Stimulated activated naive B cell treated with anti-CD40 and anti-IgM and Interleukin-4, amounts not matched to agents 10 μg/mL and 1 μg/mL and 100 μg/mL, for 72 hours (primary cell): ENCODE data around the gene CLBA1.

ENCODE experiments used
- ATAC-seq, 2 donors: fragments of 150-1000 bp; cut with Tn5 transposase; replicated peaks; 2 replicates each; pipeline ENCODE4 v1.10.0; 2021; ENCODE audit warnings: moderate library complexity in 1 of 2
- DNase-seq: peaks from one replicate; pipeline ENCODE4 v3.0.0; 2021
- H3K27ac Mint-ChIP-seq: one replicate; pipeline ENCODE4 v1.8.0; 2022; ENCODE audit warnings: mild to moderate bottlenecking, mixed read lengths
- H3K27me3 Mint-ChIP-seq, 2 donors: one replicate each; pipeline ENCODE4 v1.8.0; 2022; ENCODE audit warnings: mixed read lengths in 2 of 2
- H3K36me3 Mint-ChIP-seq, 2 donors: one replicate each; pipeline ENCODE4 v1.8.0; 2022; ENCODE audit warnings: mixed read lengths in 2 of 2, mild to moderate bottlenecking in 1 of 2
- H3K4me1 Mint-ChIP-seq, 2 donors: one replicate each; pipeline ENCODE4 v1.8.0; 2022; ENCODE audit warnings: mixed read lengths in 2 of 2, mild to moderate bottlenecking in 1 of 2
- H3K4me3 Mint-ChIP-seq, 2 donors: one replicate each; pipeline ENCODE4 v1.8.0; 2022; ENCODE audit warnings: mild to moderate bottlenecking in 2 of 2, mixed read lengths in 2 of 2, moderate library complexity in 1 of 2
- H3K9me3 Mint-ChIP-seq, 2 donors: one replicate each; pipeline ENCODE4 v1.8.0; 2022; ENCODE audit warnings: mixed read lengths in 2 of 2, mild to moderate bottlenecking in 1 of 2

Gene CLBA1

GRCh38 chr14:105010891-105011291 is 25.3 kb downstream of the CLBA1 start:
- no peak for ATAC-seq
- Mint-ChIP-seq H3K9me3 (no peaks in the 10 kb centered on the region), H3K4me1 (peaks cover 21 to 30% of the 10 kb centered on the region in 2 donors)

DNA sequence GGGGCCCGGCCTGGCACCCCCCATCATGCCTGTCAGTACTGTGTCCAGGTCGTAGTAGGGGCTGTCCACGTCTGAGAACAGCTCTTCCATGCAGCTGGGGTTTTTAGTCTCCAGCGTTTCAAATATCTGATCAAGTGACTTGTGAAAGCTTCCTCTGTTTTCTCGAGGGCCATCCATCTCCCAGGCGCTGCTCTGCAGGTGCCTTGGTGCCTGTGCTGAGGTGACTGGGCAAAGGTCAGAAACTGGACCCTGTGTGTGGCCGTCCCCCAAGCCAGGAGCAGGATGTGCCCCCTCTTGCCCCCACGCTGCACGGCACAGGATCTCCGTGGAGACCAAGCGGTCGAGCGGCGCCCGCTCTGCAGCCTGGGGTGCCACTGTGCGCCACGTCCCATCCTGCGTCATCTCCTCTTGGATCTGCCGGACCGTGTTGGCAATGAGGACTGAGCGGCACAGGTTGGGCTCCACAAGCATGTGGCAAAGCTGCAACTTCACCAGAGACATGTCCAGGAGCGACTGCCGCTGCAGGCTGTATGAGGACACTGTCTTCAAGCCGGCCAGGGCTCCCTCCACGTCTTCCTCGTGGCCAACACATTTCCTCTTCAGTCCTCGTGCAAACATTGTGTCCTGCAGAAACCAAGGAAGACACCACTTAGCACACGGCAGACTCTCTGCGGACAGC is 25.9 kb downstream of the CLBA1 start:
- peaks cover 21 to 34% of the 10 kb centered on the region in 2 donors for H3K36me3 Mint-ChIP-seq
- no peak for ATAC-seq
- no peak for DNase-seq
- no peaks in the 10 kb centered on the region for H3K9me3 Mint-ChIP-seq
- H3K27me3 Mint-ChIP-seq = no peaks in the 10 kb centered on the region
- no peak overlapping the region for H3K27ac Mint-ChIP-seq
- peaks cover 24 to 36% of the 10 kb centered on the region in 2 donors for H3K4me1 Mint-ChIP-seq
- no peak overlapping the region for H3K4me3 Mint-ChIP-seq

More at GRCh38 chr14:105010891-105011291, 25.3 kb downstream of the CLBA1 start:
- H3K27ac Mint-ChIP-seq = no peak overlapping the region
- no peaks in the 10 kb centered on the region for H3K27me3 Mint-ChIP-seq
- H3K36me3 Mint-ChIP-seq = peaks cover 17 to 30% of the 10 kb centered on the region in 2 donors
- no peak for DNase-seq
- H3K4me3 Mint-ChIP-seq = no peak overlapping the region

DNA sequence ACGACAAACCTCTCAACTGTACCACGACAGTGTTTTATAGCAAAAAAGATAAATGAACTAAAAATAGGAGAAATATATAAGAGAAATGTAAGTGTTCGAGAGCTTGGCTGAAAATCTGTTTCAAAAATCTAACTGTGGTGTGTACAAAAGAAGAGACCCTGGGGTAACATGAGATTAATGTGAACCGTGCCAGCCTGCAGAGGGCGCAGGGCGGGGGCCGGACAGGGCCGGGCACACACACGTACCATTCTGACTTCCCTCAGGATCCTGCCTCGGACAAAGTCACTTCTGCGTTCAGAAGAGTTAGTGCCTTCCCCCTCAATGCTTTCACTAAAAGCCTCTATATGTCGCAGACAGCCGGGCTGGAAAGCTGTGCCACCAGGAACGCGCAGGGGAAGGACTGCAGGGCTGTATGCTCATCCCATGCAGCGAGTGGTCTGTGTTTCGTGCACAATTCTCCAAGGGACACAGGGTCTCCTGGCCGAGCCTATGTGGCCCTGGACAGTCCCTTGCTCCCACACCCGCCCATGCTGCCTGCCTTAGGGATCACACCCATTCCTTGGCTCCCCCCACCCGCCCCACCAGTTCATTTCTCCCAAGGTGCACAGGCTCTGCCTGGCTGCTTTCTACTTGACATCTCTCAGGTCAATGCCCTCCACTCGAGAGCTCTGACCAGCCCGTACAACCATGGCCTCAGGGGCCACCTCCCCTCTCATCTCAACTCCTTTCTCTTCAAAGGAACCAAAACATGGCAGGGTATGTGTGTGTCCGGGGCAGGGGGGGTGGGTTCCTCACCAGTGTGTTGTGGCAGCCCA is 26.8 kb downstream of the CLBA1 start:
- no peaks in the 10 kb centered on the region for H3K27me3 Mint-ChIP-seq
- H3K4me3 Mint-ChIP-seq = no peak overlapping the region
- H3K4me1 Mint-ChIP-seq = peaks cover 27 to 42% of the 10 kb centered on the region in 2 donors
- no peaks in the 10 kb centered on the region for H3K9me3 Mint-ChIP-seq
- no peak for DNase-seq
- no peak for ATAC-seq
- peaks cover 22 to 30% of the 10 kb centered on the region in 2 donors for H3K36me3 Mint-ChIP-seq
- H3K27ac Mint-ChIP-seq = no peak overlapping the region

GRCh38 chr14:105013150-105013785 is 27.7 kb downstream of the CLBA1 start:
- peaks cover 27 to 42% of the 10 kb centered on the region in 2 donors for H3K4me1 Mint-ChIP-seq
- H3K4me3 Mint-ChIP-seq = no peak overlapping the region
- ATAC-seq (no peak), DNase-seq (no peak)
- no peaks in the 10 kb centered on the region for H3K9me3 Mint-ChIP-seq
- H3K27ac Mint-ChIP-seq = peak overlapping the region; percentile 73
- peaks cover 24 to 28% of the 10 kb centered on the region in 2 donors for H3K36me3 Mint-ChIP-seq
- H3K27me3 Mint-ChIP-seq = no peaks in the 10 kb centered on the region

GRCh38 chr14:105014032-105014431 is 28.4 kb downstream of the CLBA1 start:
- peaks cover 29 to 47% of the 10 kb centered on the region in 2 donors for H3K4me1 Mint-ChIP-seq
- DNase-seq (no peak), ATAC-seq (no peak)
- H3K9me3 Mint-ChIP-seq = no peaks in the 10 kb centered on the region
- H3K36me3 Mint-ChIP-seq = peaks cover 26 to 31% of the 10 kb centered on the region in 2 donors
- no peak overlapping the region for H3K27ac Mint-ChIP-seq
- H3K27me3 Mint-ChIP-seq = no peaks in the 10 kb centered on the region
- H3K4me3 Mint-ChIP-seq = no peak overlapping the region

DNA sequence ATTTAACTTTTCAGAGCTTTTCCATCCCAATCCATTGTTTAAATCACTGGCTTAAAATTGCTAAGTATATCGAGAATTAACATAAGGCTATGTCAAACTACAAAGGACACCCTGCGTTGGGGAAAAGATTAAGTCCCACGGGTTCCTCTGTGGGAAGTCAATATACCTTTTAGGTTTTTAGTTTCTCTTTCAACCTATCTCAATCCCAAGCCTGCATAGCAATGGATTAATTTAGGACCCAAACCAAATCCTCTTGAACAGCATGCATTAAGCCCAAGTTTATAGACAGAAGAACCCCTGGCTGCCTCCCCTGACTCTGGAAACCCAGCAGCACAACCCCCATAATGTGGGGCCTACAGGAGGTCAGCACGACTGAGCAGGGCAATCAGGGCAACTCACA is 29.0 kb downstream of the CLBA1 start:
- no peak for ATAC-seq
- H3K27me3 Mint-ChIP-seq = no peaks in the 10 kb centered on the region
- no peak overlapping the region for H3K27ac Mint-ChIP-seq
- H3K4me1 Mint-ChIP-seq = peaks cover 32 to 51% of the 10 kb centered on the region in 2 donors
- DNase-seq = no peak
- peaks cover 26 to 33% of the 10 kb centered on the region in 2 donors for H3K36me3 Mint-ChIP-seq
- H3K9me3 Mint-ChIP-seq = no peaks in the 10 kb centered on the region
- no peak overlapping the region for H3K4me3 Mint-ChIP-seq

GRCh38 chr14:105015242-105015641 is 29.7 kb downstream of the CLBA1 start:
- no peak overlapping the region for H3K27ac Mint-ChIP-seq
- H3K9me3 Mint-ChIP-seq = no peaks in the 10 kb centered on the region
- no peak for ATAC-seq
- DNase-seq = no peak
- H3K4me3 Mint-ChIP-seq = no peak overlapping the region
- H3K4me1 Mint-ChIP-seq = peaks cover 32 to 51% of the 10 kb centered on the region in 2 donors
- H3K27me3 Mint-ChIP-seq = no peaks in the 10 kb centered on the region
- peaks cover 26 to 29% of the 10 kb centered on the region in 2 donors for H3K36me3 Mint-ChIP-seq

- Mint-ChIP-seq H3K36me3 (peaks cover 26 to 29% of the 10 kb centered on the region in 2 donors), H3K4me1 (peaks cover 32 to 51% of the 10 kb centered on the region in 2 donors), H3K27me3 (no peaks in the 10 kb centered on the region), H3K27ac (peak overlapping the region; percentile 67), H3K9me3 (no peaks in the 10 kb centered on the region), H3K4me3 (no peak overlapping the region)
- no peak for DNase-seq
- ATAC-seq = no peak
Measured at GRCh38 chr14:105015905-105016304, 30.3 kb downstream of the CLBA1 start.

GRCh38 chr14:105018414-105018813 is 32.8 kb downstream of the CLBA1 start:
- H3K4me1 Mint-ChIP-seq = peaks cover 34 to 65% of the 10 kb centered on the region in 2 donors
- no peaks in the 10 kb centered on the region for H3K9me3 Mint-ChIP-seq
- no peaks in the 10 kb centered on the region for H3K27me3 Mint-ChIP-seq
- H3K27ac Mint-ChIP-seq = no peak overlapping the region
- DNase-seq (no peak), ATAC-seq (no peak)
- H3K36me3 Mint-ChIP-seq = peaks cover 19 to 32% of the 10 kb centered on the region in 2 donors
- H3K4me3 Mint-ChIP-seq = no peak overlapping the region

DNA sequence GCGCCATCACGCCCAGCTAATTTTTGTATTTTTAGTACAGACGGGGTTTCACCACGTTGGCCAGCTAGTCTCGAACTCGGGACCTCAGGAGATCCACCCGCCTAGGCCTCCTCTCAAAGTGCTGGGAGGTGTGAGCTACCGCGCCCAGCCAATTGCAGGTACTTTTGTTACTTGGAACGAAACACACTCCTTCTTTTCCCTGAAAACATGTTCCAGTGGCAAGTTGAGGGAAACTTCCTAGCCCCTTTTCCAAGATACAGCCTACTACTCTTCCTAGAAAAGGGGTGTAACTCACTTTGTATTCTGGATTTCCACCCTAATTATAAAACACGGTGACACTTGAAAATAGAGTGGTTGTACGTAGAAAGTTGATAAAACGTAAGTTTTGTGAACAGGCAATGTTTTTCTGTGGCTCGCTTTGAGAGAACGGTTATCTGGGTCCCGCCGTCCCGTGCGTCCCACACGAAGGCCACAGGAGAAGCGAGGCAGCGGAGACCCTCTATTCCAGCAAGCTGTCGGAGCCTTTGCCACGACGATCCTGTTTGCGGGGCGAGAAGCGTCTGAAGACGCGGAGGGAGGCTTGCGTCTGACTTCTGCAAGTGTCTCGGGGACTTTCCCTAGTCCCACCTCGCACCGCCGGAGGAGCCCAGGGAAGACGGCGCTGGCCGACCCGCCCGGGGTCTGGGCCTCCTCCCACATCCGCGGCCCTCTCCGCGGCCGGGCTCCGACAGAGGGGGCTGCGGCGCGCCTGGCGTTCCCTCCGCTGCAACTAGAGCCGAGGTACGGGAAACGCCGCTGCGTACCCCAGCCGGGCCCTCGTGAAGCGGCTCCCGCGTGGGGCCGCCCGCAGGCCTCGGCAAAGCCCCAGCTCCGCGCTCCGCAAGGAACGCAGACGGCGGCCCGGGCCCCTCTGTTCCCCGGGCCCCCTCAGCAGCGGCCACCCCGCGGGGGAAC is 34.5 kb downstream of the CLBA1 start:
- DNase-seq = peak; percentile 37
- H3K27ac Mint-ChIP-seq = peak overlapping the region; percentile 88
- peak overlapping the region; percentile 87 to 88 for H3K4me3 Mint-ChIP-seq
- peaks cover 28 to 58% of the 10 kb centered on the region in 2 donors for H3K4me1 Mint-ChIP-seq
- H3K9me3 Mint-ChIP-seq = no peaks in the 10 kb centered on the region
- H3K36me3 Mint-ChIP-seq = peaks cover 19 to 37% of the 10 kb centered on the region in 2 donors
- H3K27me3 Mint-ChIP-seq = no peaks in the 10 kb centered on the region
- ATAC-seq = peak; percentile 40 to 41

- H3K4me1 Mint-ChIP-seq = peaks cover 25 to 50% of the 10 kb centered on the region in 2 donors
- H3K9me3 Mint-ChIP-seq = no peaks in the 10 kb centered on the region
- no peaks in the 10 kb centered on the region for H3K27me3 Mint-ChIP-seq
- peaks cover 16 to 32% of the 10 kb centered on the region in 2 donors for H3K36me3 Mint-ChIP-seq
- peak within 1 kb of the TSS; percentile 96 for H3K27ac Mint-ChIP-seq
- DNase-seq (peak; percentile 96), ATAC-seq (peak; percentile 85 to 88)
- peak within 1 kb of the TSS; percentile 95 to 99 for H3K4me3 Mint-ChIP-seq
Measured at GRCh38 chr14:105020815-105021655, 35.4 kb downstream of the CLBA1 start, which contains the start of gene CDCA4. TSS of gene CDCA4 (minus strand) at chr14:105021083. CDS start at chr14:105011929, 9,154 bp downstream.

- H3K27ac Mint-ChIP-seq = peak overlapping the region; percentile 96
- H3K36me3 Mint-ChIP-seq = peaks cover 9 to 26% of the 10 kb centered on the region in 2 donors
- H3K27me3 Mint-ChIP-seq = no peaks in the 10 kb centered on the region
- H3K9me3 Mint-ChIP-seq = peaks cover 0 to under 1% of the 10 kb centered on the region in 2 donors
- H3K4me1 Mint-ChIP-seq = peaks cover 21 to 44% of the 10 kb centered on the region in 2 donors
- ATAC-seq (peak; percentile 3), DNase-seq (no peak)
- H3K4me3 Mint-ChIP-seq = peak overlapping the region; percentile 95 to 99
Measured at GRCh38 chr14:105021656-105022275, 36.2 kb downstream of the CLBA1 start.
